K562 (cell line): ENCODE data around the gene AARSD1. TPM values are rescaled to one million over a fixed set of nuclear protein-coding genes. Genes with fewer than 3 reads are reported as not detected.

Experiments
- CBX3 ChIP-seq, 2 experiments: IDR thresholded peaks; 1 replicate in 1 of 2; 2 replicates in 1 of 2; pipeline ENCODE4 v1.6.1; 2012; ENCODE audit warnings: inconsistent platforms in 2 of 2, low read length in 2 of 2, borderline replicate concordance in 1 of 2, control low read depth in 1 of 2
- FOXJ3 ChIP-seq: sonication (generic); formaldehyde crosslinking; IDR thresholded peaks from 2 replicates; pipeline ENCODE4 v1.4.0; 2020; ENCODE audit warnings: mild to moderate bottlenecking, missing genetic modification reagents
- MEIS2 ChIP-seq: fragments of 450-650 bp; IDR thresholded peaks from 2 replicates; pipeline ENCODE4 v1.6.1; 2014; ENCODE audit warnings: mild to moderate bottlenecking; ENCODE audit not compliant: partially characterized antibody
- MTF1 ChIP-seq: fragments of 250-450 bp; sonication (Bioruptor Pico); IDR thresholded peaks from 2 replicates; pipeline ENCODE4 v1.9.0; 2021; ENCODE audit warnings: moderate library complexity, mild to moderate bottlenecking, inconsistent platforms, borderline replicate concordance
- NFATC3 ChIP-seq: fragments of 450-650 bp; IDR thresholded peaks from 2 replicates; pipeline ENCODE4 v1.6.1; 2017; ENCODE audit warnings: mild to moderate bottlenecking
- NKRF ChIP-seq: fragments of 450-650 bp; IDR thresholded peaks from 2 replicates; pipeline ENCODE4 v1.6.1; 2016; ENCODE audit warnings: borderline replicate concordance
- NR0B1 ChIP-seq: fragments of 450-650 bp; IDR thresholded peaks from one replicate; pipeline ENCODE4 v1.6.1; 2018; ENCODE audit warnings: mild to moderate bottlenecking, moderate library complexity; ENCODE audit not compliant: partially characterized antibody
- SRSF9 ChIP-seq: fragments of 200-400 bp; formaldehyde crosslinking; IDR thresholded peaks from 2 replicates; pipeline ENCODE4 v1.6.1; 2017; ENCODE audit warnings: low read depth, low read length, borderline replicate concordance
- SUPT5H ChIP-seq: fragments of 450-650 bp; IDR thresholded peaks from 2 replicates; pipeline ENCODE4 v1.6.1; 2016
- ZHX1 ChIP-seq: fragments of 150-350 bp; conservative IDR thresholded peaks from 2 replicates; pipeline ENCODE4 v1.6.1; 2014; ENCODE audit warnings: low read length
- ZNF318 ChIP-seq, 2 experiments: fragments of 450-650 bp; IDR thresholded peaks; 2 replicates each; pipeline ENCODE4 v1.6.1; 2016; ENCODE audit warnings: mild to moderate bottlenecking in 2 of 2, borderline replicate concordance in 1 of 2, low read depth in 1 of 2, moderate library complexity in 1 of 2
- ZSCAN32 ChIP-seq: fragments of 450-650 bp; formaldehyde crosslinking; IDR thresholded peaks from 2 replicates; pipeline ENCODE4 v1.4.0; 2020; ENCODE audit warnings: mild to moderate bottlenecking, moderate library complexity
- polyA plus RNA-seq, 8 experiments: library from polyadenylated mRNA; depleted of rRNA in 4 of 8; stranded (reverse) in 5 of 8; unstranded in 3 of 8; fragments of >200 nt; fragmentation: Nextera tagmentation in 2 of 8; fragmentation: Illumina TruSeq in 1 of 8; extraction: Ambion mirVana in 2 of 8; extraction: Trizol in 1 of 8; gene quantifications; 2 replicates each; pipeline versions ENCODE4 v1.2.1 to v1.2.3, GENCODE V29; 2011 to 2014; ENCODE audit warnings: inconsistent platforms in 1 of 8, missing spikeins in 1 of 8
- total RNA-seq, 7 experiments: library from RNA; depleted of rRNA in 6 of 7; stranded (reverse); fragments of >200 nt in 6 of 7; fragmentation: Illumina TruSeq in 2 of 7; extraction: Trizol in 2 of 7; gene quantifications; 2 replicates each; pipeline versions ENCODE4 v1.2.1 to v1.2.3, GENCODE V29; 2011 to 2021; ENCODE audit warnings: low replicate concordance in 1 of 7

AARSD1 gene
- total and polyA plus RNA-seq, 9 of the 15 experiments (the other 6 are each of a cell fraction or from before 2014, with no cell fraction given) = 51.7 to 98.5 (median 68.6) TPM

- TF ChIP-seq SUPT5H = 0 out of 2 replicates have a peak, but pooled peaks have one; percentile 22
- no peak for TF ChIP-seq NR0B1
- peak in 1 of 2 experiments; percentile 60; a peak in 1 of 3 replicates for TF ChIP-seq CBX3 (IDR thresholded peaks at IDR 0.05; ENCODE audit: borderline replicate concordance in 1 of 2, low read length in 2 of 2)
- peak; percentile 18 for TF ChIP-seq MEIS2
- 0 out of 2 replicates have a peak, but pooled peaks have one; percentile 56 for TF ChIP-seq ZHX1
- TF ChIP-seq FOXJ3 = peak; percentile 58; the same call in 1 of the 2 replicates
- no peak for TF ChIP-seq SRSF9
- no peak for TF ChIP-seq MTF1
- TF ChIP-seq ZNF318 (IDR thresholded peaks at IDR 0.05; ENCODE audit: borderline replicate concordance in 1 of 2, low read depth in 1 of 2) = peak in 1 of 2 experiments; percentile 58; a peak in 2 of 4 replicates
- no peak for TF ChIP-seq NFATC3
- TF ChIP-seq ZSCAN32 = no peak
- no peak for TF ChIP-seq NKRF
Measured at GRCh38 chr17:42928714-42929496, 35.3 kb downstream of the AARSD1 start (continued).
